HuH-7 (cell line): ENCODE results near the gene DEDD2.

Experiments
- DNase-seq: peaks from one replicate; pipeline ENCODE4 v3.0.0; 2011; ENCODE audit warnings: low spot score

The DEDD2 gene

DNA sequence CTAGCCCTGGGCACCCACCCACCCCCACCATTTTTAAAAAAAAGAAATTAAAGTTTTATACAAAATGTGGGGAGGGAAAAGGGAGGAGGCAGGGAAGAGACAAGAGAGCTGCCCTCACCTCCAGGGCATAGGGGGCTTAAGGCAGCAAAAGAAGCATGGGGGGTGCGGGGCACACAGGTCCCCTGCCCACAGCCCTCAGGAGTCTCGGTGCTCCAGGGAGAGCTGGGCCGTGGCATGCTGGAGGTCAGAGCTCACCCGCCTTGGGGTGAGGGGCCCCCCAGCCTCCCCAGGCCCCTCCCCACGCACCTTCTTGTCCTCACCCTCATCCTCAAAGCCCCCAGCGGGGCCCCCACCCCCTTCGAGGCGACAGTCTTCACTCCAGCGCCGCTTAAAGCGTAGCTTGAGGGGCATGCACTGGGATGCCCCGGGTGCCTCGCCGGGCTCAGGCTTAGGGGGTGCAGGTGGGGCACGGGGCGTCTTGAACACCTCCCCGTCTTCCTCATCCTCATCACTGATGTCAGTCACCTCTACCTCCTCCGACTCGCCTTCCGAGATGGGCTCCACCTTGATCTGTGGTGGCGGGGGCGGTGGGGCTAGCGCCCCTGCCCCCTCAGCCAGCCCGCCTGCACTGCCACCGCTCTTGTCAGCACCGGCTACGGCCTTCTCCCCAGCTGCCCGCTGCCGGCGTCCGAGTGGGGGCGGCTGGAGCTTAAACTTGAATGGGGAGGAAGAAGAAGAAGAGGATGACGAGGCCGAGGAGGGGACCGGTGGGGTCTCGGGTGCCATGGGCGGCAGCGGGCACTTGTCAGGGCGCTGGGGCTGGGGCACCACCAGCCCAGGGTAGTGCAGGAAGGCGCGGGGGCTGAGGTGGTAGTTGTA is 31.0 kb upstream of the DEDD2 start:
- no peak for DNase-seq

- DNase-seq, result no peak
Measured at GRCh38 chr19:42247640-42248199, 30.2 kb upstream of the DEDD2 start.

- no peak for DNase-seq
Measured at GRCh38 chr19:42246922-42247639, 29.6 kb upstream of the DEDD2 start.

DNA sequence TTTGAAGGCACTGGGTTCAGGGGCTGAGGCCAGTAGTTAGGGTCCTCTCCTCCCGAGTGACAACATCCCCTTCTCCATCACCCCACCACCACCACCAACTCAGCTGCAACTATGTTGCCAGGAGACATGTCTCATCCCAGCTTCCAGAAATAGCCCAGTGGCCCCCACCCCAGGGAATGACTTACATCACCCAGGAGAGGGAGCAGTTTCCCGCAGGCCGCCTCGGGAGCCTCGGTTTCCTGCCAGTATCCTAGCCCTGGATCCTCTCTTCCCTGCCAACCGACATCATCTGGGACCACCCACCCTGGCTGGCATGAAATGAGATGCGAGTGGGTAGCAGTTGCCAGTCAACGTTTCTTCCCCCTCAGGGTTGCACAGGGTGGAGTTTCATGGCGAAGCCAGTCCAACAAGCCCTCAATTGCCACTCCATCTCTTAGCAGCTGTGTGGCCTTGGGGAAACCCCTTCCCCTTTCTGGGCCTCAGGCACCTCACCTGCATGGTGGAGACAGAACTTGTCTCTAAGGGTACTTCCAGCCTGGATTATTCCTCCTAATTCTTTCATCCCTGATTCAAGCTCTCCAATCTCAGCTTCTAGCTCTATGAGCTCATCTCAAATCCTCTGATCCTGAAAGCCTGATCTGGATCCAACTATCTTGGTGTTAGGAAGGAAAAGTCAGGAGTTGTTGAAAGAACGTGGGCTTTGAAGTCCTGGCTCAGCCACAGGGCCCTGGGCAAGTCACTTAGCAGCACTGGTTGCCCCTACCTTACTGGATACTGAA is 28.9 kb upstream of the DEDD2 start:
- peak; percentile 62 for DNase-seq

DNA sequence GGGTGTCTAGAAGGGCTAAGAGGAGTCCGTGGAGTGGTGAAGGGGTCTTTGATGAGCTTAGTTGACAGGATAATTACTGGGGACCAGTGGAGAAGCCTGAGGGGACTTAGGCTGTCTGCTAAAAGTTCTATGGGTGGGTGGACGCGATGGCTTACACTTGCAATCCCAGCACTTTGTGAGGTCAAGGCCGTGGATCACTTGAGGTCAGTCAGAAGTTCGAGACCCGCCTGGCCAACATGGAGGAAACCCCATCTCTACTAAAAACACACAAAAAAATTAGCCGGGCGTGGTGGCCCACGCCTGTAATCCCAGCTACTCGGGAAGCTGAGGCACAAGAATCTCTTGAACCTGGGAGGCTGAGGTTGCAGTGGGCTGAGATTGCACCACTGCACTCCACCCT is 27.8 kb upstream of the DEDD2 start:
- DNase-seq, result no peak

- peak; percentile 79 for DNase-seq
Measured at GRCh38 chr19:42244347-42245220, 27.1 kb upstream of the DEDD2 start.

- peak; percentile 94 for DNase-seq
Measured at GRCh38 chr19:42242512-42243409, 25.3 kb upstream of the DEDD2 start, which contains the start of gene GSK3A. Gene GSK3A, minus strand, starts transcription at chr19:42242602. Its CDS starts 137 bp downstream, at chr19:42242465.

- DNase-seq, result no peak
Measured at GRCh38 chr19:42242069-42242511, 24.6 kb upstream of the DEDD2 start.

- no peak for DNase-seq
Measured at GRCh38 chr19:42241279-42241678, 23.8 kb upstream of the DEDD2 start.

DNA sequence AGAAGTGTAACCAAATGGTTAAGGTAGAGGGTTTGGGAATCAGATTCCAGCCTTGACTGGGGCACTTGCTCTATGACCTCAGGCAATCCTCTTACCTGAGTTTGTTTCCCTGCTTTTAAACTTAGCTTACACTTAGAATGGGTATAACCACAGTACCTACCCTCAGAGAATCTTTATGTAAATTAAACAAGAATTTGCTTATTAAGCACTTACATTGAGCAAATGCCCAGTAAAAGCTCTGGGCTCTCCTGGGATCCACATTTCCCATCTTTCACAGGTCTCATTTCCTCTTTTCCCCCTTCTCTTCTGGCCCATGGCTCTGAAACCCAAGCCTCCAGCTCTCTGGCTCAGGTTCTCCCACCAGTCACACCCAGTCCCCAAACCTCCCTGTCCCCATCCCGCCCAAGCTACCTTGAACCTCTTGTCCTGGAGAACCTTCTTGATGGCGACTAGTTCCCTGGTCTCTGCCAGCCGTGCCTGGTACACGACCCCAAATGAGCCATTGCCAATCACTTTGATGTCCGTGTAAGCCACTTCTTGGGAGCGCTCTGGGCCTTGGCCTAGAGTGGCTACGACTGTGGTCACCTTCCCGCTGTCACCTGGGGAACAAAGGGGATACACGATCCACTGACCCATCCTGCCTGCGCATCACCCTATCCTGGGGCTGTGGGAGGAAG is 22.2 kb upstream of the DEDD2 start:
- DNase-seq, result no peak

DNA sequence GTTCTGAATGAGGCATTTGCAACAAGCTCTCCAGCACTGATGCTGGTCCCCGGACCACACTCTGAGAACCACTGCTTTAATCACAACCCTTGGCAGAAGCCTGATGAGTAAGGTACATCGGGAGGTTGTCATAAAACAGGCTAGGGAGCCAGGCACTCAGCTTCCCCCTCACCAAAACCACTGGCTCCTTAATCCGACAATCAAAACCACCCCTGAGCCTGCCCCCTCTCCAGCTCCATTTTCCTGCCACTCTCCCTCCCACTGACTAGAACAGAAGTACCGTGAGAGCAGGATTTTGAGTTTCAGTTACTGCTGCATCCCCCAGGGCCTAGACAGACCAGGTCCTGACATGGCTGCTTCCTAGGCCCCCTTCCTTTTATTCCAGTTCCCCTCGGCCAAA is 17.7 kb upstream of the DEDD2 start:
- no peak for DNase-seq

GRCh38 chr19:42234364-42234763 is 16.9 kb upstream of the DEDD2 start:
- DNase-seq, result no peak

DNA sequence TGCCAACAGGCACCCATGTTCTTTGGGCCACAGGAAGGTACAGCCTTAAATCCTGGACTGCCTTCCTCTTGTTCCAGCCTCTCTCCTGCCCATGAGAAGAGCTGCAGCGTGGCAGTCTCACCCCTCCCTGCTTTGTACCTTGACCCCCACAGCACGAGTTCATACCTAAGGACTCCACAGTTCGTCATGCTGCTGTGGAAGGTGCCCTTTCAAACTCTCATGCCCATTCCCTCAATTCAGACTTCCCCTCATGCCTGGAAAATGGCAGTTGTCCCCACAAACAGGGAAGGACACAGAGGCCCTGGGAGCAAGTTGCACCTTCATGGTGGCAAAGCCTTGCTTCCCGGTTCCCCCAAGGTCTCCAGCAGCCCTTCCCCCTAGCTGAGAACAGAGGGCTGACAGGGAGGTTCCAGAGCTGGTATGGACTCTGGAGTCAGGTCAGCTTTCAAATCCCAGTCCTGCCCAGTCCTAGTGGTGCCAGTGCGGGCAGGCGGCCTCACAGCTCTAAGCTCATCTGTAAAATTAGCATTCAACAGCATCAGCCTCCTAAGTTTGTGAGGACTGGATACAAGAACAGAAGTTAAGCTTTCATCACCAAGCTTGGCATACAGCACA is 16.3 kb upstream of the DEDD2 start:
- DNase-seq, result no peak

GRCh38 chr19:42233106-42233505 is 15.6 kb upstream of the DEDD2 start:
- DNase-seq, result no peak

- no peak for DNase-seq
Measured at GRCh38 chr19:42232435-42232834, 15.0 kb upstream of the DEDD2 start.

GRCh38 chr19:42230571-42230970 is 13.1 kb upstream of the DEDD2 start:
- no peak for DNase-seq

DNA sequence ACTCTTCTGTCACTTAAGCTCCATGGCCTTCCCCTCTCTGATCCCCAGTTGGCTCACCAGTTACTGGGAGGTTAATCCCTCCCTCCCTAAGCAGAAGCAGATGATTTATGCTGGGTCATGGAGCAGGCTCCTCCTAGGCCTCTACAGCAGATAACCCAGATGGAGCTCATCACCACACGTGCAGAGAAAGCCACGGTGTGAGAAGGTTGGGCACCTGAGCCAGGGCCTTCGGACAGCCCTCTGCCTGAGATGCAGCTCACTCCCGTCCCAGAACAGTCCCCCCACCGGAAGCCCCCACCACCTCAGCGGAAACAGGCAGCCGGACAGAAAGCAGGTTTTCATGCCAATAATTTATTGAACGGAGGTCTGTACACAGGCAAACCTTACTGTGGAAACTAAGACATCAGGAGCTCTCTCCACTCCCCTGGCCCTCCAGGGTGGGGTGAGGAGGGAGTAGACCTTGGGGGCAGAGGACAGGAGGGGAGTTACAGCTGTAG is 12.4 kb upstream of the DEDD2 start:
- no peak for DNase-seq

- DNase-seq, result no peak
Measured at GRCh38 chr19:42229301-42229854, 11.9 kb upstream of the DEDD2 start.
